NOMO-1 (cell line): ENCODE results near the gene TTC4.

Experiments used
- DNase-seq, 2 experiments: peaks; one replicate each; lab custom pipeline; 2025; ENCODE audit not compliant: unreplicated experiment in 2 of 2; lab: John Stamatoyannopoulos, UW

TTC4 gene

GRCh38 chr1:54777431-54777830, 61.8 kb downstream of the TTC4 start:
- DNase-seq, result no peak

GRCh38 chr1:54781023-54781723, 65.5 kb downstream of the TTC4 start:
- no peak for DNase-seq

GRCh38 chr1:54782156-54782555, 66.5 kb downstream of the TTC4 start:
- DNase-seq, result no peak

- no peak for DNase-seq
Observed at GRCh38 chr1:54782588-54782987, 66.9 kb downstream of the TTC4 start.

GRCh38 chr1:54784066-54784465, 68.4 kb downstream of the TTC4 start:
- DNase-seq, result no peak

GRCh38 chr1:54786778-54787177, 71.1 kb downstream of the TTC4 start:
- no peak for DNase-seq

GRCh38 chr1:54787604-54788003, 71.9 kb downstream of the TTC4 start:
- no peak for DNase-seq

- DNase-seq, result no peak
Observed at GRCh38 chr1:54788459-54788858, 72.8 kb downstream of the TTC4 start.

GRCh38 chr1:54791880-54792522, 76.3 kb downstream of the TTC4 start:
- DNase-seq, result peak in 1 of 2 experiments; percentile 24
